GM18873 (cell line): ENCODE data around the gene SERPINA12.
"Not testable (repeated sequence)": the region's sequence is repeated elsewhere in the genome, so short reads cannot be mapped to it uniquely, and the experiment has no call there.

Experiments used
- ATAC-seq: cut with Tn5 transposase; IDR thresholded peaks from one replicate; pipeline ENCODE4 v1.9.1; 2021; ENCODE audit warnings: mild to moderate bottlenecking, moderate library complexity, moderate number of reproducible peaks; ENCODE audit not compliant: unreplicated experiment, low FRiP score

SERPINA12 gene

GRCh38 chr14:94498215-94498614 is 11.1 kb downstream of the SERPINA12 start:
- ATAC-seq = no peak

- no peak for ATAC-seq
Observed at GRCh38 chr14:94494085-94494484, 15.2 kb downstream of the SERPINA12 start.

GRCh38 chr14:94491511-94491910 is 17.8 kb downstream of the SERPINA12 start:
- no peak for ATAC-seq

- no peak for ATAC-seq
Observed at GRCh38 chr14:94489336-94489735, 19.9 kb downstream of the SERPINA12 start.

GRCh38 chr14:94486883-94487282 is 22.4 kb downstream of the SERPINA12 start:
- no peak for ATAC-seq

- ATAC-seq = no peak
Observed at GRCh38 chr14:94485944-94486841, 23.1 kb downstream of the SERPINA12 start.

GRCh38 chr14:94484481-94484880 is 24.8 kb downstream of the SERPINA12 start:
- ATAC-seq = no peak

- no peak for ATAC-seq
Observed at GRCh38 chr14:94483729-94484275, 25.5 kb downstream of the SERPINA12 start.

GRCh38 chr14:94483071-94483451 is 26.2 kb downstream of the SERPINA12 start:
- no peak for ATAC-seq

GRCh38 chr14:94482132-94483070 is 26.9 kb downstream of the SERPINA12 start:
- ATAC-seq = not testable (repeated sequence)

- ATAC-seq = no peak
Observed at GRCh38 chr14:94481468-94482131, 27.7 kb downstream of the SERPINA12 start.

- no peak for ATAC-seq
Observed at GRCh38 chr14:94480809-94481208, 28.5 kb downstream of the SERPINA12 start.

- ATAC-seq = no peak
Observed at GRCh38 chr14:94478420-94478819, 30.8 kb downstream of the SERPINA12 start.

GRCh38 chr14:94476023-94476422 is 33.2 kb downstream of the SERPINA12 start, which contains the start of gene SERPINA9:
Gene SERPINA9 (minus strand): TSS chr14:94476197. CDS start chr14:94469840, 6,357 bp downstream.
- no peak for ATAC-seq

GRCh38 chr14:94474581-94475031 is 34.7 kb downstream of the SERPINA12 start:
- ATAC-seq = no peak

GRCh38 chr14:94473666-94474410 is 35.4 kb downstream of the SERPINA12 start:
- no peak for ATAC-seq

GRCh38 chr14:94472842-94473241 is 36.4 kb downstream of the SERPINA12 start:
- no peak for ATAC-seq

- ATAC-seq = no peak
Observed at GRCh38 chr14:94471045-94471444, 38.2 kb downstream of the SERPINA12 start.

GRCh38 chr14:94470311-94470710 is 39.0 kb downstream of the SERPINA12 start:
- no peak for ATAC-seq
